BE2C (cell line): ENCODE results near the gene ARHGEF12.

Experiments used
- DNase-seq: peaks from one replicate; pipeline ENCODE4 v3.0.0-alpha.2; 2020
- H3K27me3 ChIP-seq: fragments of 250-450 bp; sonication (Bioruptor Pico); 2 replicates; pipeline ENCODE4 v1.5.1; 2020; ENCODE audit warnings: mild to moderate bottlenecking
- H3K36me3 ChIP-seq: fragments of 250-450 bp; sonication (Bioruptor Pico); 2 replicates; pipeline ENCODE4 v1.5.1; 2020; ENCODE audit warnings: mild to moderate bottlenecking
- H3K4me1 ChIP-seq: fragments of 250-450 bp; sonication (Bioruptor Pico); 2 replicates; pipeline ENCODE4 v1.5.1; 2020
- H3K4me3 ChIP-seq: 2 replicates; pipeline ENCODE4 v1.5.1; 2011; ENCODE audit warnings: low read depth, low read length
- H3K9me3 ChIP-seq: fragments of 250-450 bp; sonication (Bioruptor Pico); 2 replicates; pipeline ENCODE4 v1.5.1; 2020
- TF ChIP-seq, protein P1 (sequence below): IDR thresholded peaks from 2 replicates; pipeline ENCODE4 v1.5.1; 2012; ENCODE audit warnings: mild to moderate bottlenecking, low read depth, low read length

The ARHGEF12 gene

DNA sequence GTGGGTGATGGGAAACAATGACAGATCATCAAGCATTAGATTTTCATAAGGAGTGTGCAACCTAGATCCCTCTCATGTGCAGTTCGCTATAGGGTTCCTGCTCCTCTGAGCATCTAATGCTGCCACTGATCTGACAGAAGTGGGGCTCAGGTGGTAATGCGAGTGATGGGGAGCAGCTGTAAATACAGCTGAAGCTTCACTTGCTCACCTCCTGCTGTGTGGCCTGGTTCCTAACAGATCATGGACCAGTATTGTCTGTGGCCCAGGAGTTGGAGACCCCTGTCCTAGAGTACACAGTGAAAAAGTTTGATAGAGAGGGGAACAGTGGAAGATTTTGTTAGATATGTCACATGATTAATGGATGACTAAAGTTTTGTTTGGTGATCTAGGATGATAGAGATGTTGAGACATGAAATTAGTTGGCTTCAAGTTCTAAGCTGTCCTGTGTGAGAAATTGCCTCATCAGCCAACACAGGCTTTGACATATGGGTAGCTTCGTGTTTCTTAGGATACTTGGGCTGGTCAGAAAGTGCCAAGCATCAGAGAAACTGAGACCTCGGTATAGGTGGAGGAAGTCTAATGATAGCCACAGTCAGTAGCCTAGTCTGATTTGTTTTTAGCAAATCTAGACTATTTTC, 47.4 kb downstream of the ARHGEF12 start:
- H3K27me3 ChIP-seq, result no peaks in the 10 kb centered on the region
- no peaks in the 10 kb centered on the region for H3K36me3 ChIP-seq
- no peak for DNase-seq
- TF ChIP-seq, protein P1, sequence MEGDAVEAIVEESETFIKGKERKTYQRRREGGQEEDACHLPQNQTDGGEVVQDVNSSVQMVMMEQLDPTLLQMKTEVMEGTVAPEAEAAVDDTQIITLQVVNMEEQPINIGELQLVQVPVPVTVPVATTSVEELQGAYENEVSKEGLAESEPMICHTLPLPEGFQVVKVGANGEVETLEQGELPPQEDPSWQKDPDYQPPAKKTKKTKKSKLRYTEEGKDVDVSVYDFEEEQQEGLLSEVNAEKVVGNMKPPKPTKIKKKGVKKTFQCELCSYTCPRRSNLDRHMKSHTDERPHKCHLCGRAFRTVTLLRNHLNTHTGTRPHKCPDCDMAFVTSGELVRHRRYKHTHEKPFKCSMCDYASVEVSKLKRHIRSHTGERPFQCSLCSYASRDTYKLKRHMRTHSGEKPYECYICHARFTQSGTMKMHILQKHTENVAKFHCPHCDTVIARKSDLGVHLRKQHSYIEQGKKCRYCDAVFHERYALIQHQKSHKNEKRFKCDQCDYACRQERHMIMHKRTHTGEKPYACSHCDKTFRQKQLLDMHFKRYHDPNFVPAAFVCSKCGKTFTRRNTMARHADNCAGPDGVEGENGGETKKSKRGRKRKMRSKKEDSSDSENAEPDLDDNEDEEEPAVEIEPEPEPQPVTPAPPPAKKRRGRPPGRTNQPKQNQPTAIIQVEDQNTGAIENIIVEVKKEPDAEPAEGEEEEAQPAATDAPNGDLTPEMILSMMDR, result no peak
- H3K4me1 ChIP-seq, result peaks cover 20% of the 10 kb centered on the region
- no peak overlapping the region for H3K4me3 ChIP-seq
- no peaks in the 10 kb centered on the region for H3K9me3 ChIP-seq

GRCh38 chr11:120384476-120384875, 48.3 kb downstream of the ARHGEF12 start:
- Histone ChIP-seq H3K4me1 (peaks cover 20% of the 10 kb centered on the region), H3K27me3 (no peaks in the 10 kb centered on the region), H3K4me3 (peak overlapping the region; percentile 3; the same call in 1 of the 2 replicates), H3K36me3 (no peaks in the 10 kb centered on the region), H3K9me3 (no peaks in the 10 kb centered on the region)
- TF ChIP-seq, protein P1, result no peak
- DNase-seq, result peak; percentile 16

DNA sequence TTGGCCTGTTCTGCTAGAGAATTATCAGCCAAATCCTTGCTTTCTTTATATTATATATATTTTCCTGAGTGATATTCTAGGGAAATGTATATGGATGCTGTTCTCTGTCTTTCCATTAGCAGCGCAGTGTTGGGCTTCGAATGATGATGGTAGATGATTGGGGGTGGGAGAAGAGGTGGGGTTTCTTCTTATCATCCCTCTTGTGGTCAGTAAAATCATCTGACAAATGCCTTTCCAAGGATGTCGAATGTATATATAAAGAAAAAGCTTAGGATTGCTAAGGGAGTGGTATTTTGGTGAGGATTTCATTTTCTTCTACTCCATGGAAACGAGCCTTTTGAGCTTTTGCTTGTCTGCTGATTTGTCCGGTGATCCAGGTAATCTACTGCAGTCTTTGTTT, 48.9 kb downstream of the ARHGEF12 start:
- H3K27me3 ChIP-seq, result no peaks in the 10 kb centered on the region
- TF ChIP-seq, protein P1, result peak; percentile 35
- peaks cover 21% of the 10 kb centered on the region for H3K4me1 ChIP-seq
- H3K9me3 ChIP-seq, result no peaks in the 10 kb centered on the region
- DNase-seq, result peak; percentile 20
- H3K4me3 ChIP-seq, result peak overlapping the region; percentile 41
- H3K36me3 ChIP-seq, result no peaks in the 10 kb centered on the region

DNA sequence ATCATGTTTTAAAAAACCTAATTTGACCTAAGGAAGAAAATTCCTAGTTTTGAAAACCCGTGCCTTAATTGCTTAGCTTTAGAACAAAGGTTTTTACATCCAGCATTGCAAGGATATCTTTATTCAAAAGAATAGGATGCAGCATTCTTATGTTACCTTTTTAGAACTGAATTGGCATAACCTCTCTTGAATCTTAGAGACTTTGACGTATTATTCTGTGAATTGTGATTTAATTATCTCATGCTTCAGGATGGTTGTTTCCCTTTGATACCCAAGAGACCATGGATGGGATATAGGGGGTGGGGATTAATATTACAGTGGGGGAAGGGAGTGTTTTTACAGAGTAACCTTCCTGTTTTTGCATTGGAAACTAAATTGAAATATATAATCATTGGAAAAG, 49.4 kb downstream of the ARHGEF12 start:
- H3K9me3 ChIP-seq, result no peaks in the 10 kb centered on the region
- no peaks in the 10 kb centered on the region for H3K36me3 ChIP-seq
- no peaks in the 10 kb centered on the region for H3K27me3 ChIP-seq
- TF ChIP-seq, protein P1, result no peak
- peaks cover 24% of the 10 kb centered on the region for H3K4me1 ChIP-seq
- H3K4me3 ChIP-seq, result peak overlapping the region; percentile 41
- DNase-seq, result no peak

- H3K4me3 ChIP-seq, result no peak overlapping the region
- H3K36me3 ChIP-seq, result no peaks in the 10 kb centered on the region
- TF ChIP-seq, protein P1, result no peak
These were observed 50.1 kb downstream of the ARHGEF12 start for GRCh38 chr11:120386318-120386717.

GRCh38 chr11:120386774-120387371, 50.7 kb downstream of the ARHGEF12 start:
- no peak overlapping the region for H3K4me3 ChIP-seq
- H3K27me3 ChIP-seq, result no peaks in the 10 kb centered on the region
- H3K4me1 ChIP-seq, result peaks cover 24% of the 10 kb centered on the region
- no peak for DNase-seq
- TF ChIP-seq, protein P1, result no peak
- H3K36me3 ChIP-seq, result no peaks in the 10 kb centered on the region
- H3K9me3 ChIP-seq, result no peaks in the 10 kb centered on the region

More at GRCh38 chr11:120386318-120386717, 50.1 kb downstream of the ARHGEF12 start:
- H3K27me3 ChIP-seq, result no peaks in the 10 kb centered on the region
- H3K4me1 ChIP-seq, result peaks cover 24% of the 10 kb centered on the region
- no peaks in the 10 kb centered on the region for H3K9me3 ChIP-seq
- DNase-seq, result no peak
